ENCODE results near the gene HK3.

Gene HK3

GRCh38 chr5:176853151-176853778 lies 45.9 kb downstream of the HK3 start:
- Histone ChIP-seq H3K4me2 (ENCODE audit: low read depth, low read length) (no peak overlapping the region), H3K9me2 (replicated peaks; ENCODE audit: insufficient read depth, low read length) (no peaks in the 10 kb centered on the region), H2AFZ (ENCODE audit: low read length) (no peak overlapping the region), H3K36me3 (replicated peaks; ENCODE audit: insufficient read depth, low read length) (no peaks in the 10 kb centered on the region), H3K4me1 (ENCODE audit: low read length) (no peaks in the 10 kb centered on the region), H3K9me3 (replicated peaks; ENCODE audit: insufficient read depth, low read length) (no peaks in the 10 kb centered on the region), H3K4me3 (ENCODE audit: low read length) (no peak overlapping the region), H3F3A (ENCODE audit: insufficient read depth, low read length) (no peaks in the 10 kb centered on the region), H4K20me1 (ENCODE audit: insufficient read depth, low read length) (no peaks in the 10 kb centered on the region), H3K27me3 (replicated peaks; ENCODE audit: insufficient read depth, low read length) (peaks cover 100% of the 10 kb centered on the region), H3K79me2 (ENCODE audit: low read length) (no peaks in the 10 kb centered on the region), H3K27ac (ENCODE audit: low read length) (no peak overlapping the region), H3K9ac (ENCODE audit: low read length) (no peak overlapping the region)
- TF ChIP-seq EZH2phosphoT487 (IDR thresholded peaks at IDR 0.05; ENCODE audit: low read length) = no peak
- no peak for TF ChIP-seq EZH2 (optimal IDR thresholded peaks at IDR 0.05; ENCODE audit: low read depth, low read length)
- no peak for TF ChIP-seq CTCF (IDR thresholded peaks at IDR 0.05; ENCODE audit: low read length)
- DNase-seq = no peak

- Histone ChIP-seq H3K27me3 (replicated peaks; ENCODE audit: insufficient read depth, low read length) (peaks cover 100% of the 10 kb centered on the region), H2AFZ (ENCODE audit: low read length) (no peak overlapping the region), H3K4me3 (ENCODE audit: low read length) (no peak overlapping the region), H3K9me3 (replicated peaks; ENCODE audit: insufficient read depth, low read length) (no peaks in the 10 kb centered on the region), H3K9ac (ENCODE audit: low read length) (no peak overlapping the region), H3K9me2 (replicated peaks; ENCODE audit: insufficient read depth, low read length) (no peaks in the 10 kb centered on the region), H3K36me3 (replicated peaks; ENCODE audit: insufficient read depth, low read length) (no peaks in the 10 kb centered on the region), H3K4me2 (ENCODE audit: low read depth, low read length) (no peak overlapping the region), H3K79me2 (ENCODE audit: low read length) (no peaks in the 10 kb centered on the region), H4K20me1 (ENCODE audit: insufficient read depth, low read length) (no peaks in the 10 kb centered on the region), H3F3A (ENCODE audit: insufficient read depth, low read length) (no peaks in the 10 kb centered on the region), H3K4me1 (ENCODE audit: low read length) (no peaks in the 10 kb centered on the region), H3K27ac (ENCODE audit: low read length) (no peak overlapping the region)
- DNase-seq = no peak
- TF ChIP-seq EZH2phosphoT487 (IDR thresholded peaks at IDR 0.05; ENCODE audit: low read length) = no peak
- TF ChIP-seq CTCF (IDR thresholded peaks at IDR 0.05; ENCODE audit: low read length) = no peak
- TF ChIP-seq EZH2 (optimal IDR thresholded peaks at IDR 0.05; ENCODE audit: low read depth, low read length) = no peak
These were observed 47.1 kb downstream of the HK3 start for GRCh38 chr5:176851871-176852658.

- Histone ChIP-seq H3K4me2 (ENCODE audit: low read depth, low read length) (no peak overlapping the region), H3F3A (ENCODE audit: insufficient read depth, low read length) (no peaks in the 10 kb centered on the region), H3K27ac (ENCODE audit: low read length) (no peak overlapping the region), H3K36me3 (replicated peaks; ENCODE audit: insufficient read depth, low read length) (no peaks in the 10 kb centered on the region), H3K9me2 (replicated peaks; ENCODE audit: insufficient read depth, low read length) (no peaks in the 10 kb centered on the region), H3K9ac (ENCODE audit: low read length) (no peak overlapping the region), H3K27me3 (replicated peaks; ENCODE audit: insufficient read depth, low read length) (peaks cover 100% of the 10 kb centered on the region), H3K4me1 (ENCODE audit: low read length) (no peaks in the 10 kb centered on the region), H3K79me2 (ENCODE audit: low read length) (no peaks in the 10 kb centered on the region), H2AFZ (ENCODE audit: low read length) (no peak overlapping the region), H3K9me3 (replicated peaks; ENCODE audit: insufficient read depth, low read length) (no peaks in the 10 kb centered on the region), H4K20me1 (ENCODE audit: insufficient read depth, low read length) (no peaks in the 10 kb centered on the region), H3K4me3 (ENCODE audit: low read length) (no peak overlapping the region)
- no peak for TF ChIP-seq CTCF (IDR thresholded peaks at IDR 0.05; ENCODE audit: low read length)
- no peak for TF ChIP-seq EZH2 (optimal IDR thresholded peaks at IDR 0.05; ENCODE audit: low read depth, low read length)
- no peak for TF ChIP-seq EZH2phosphoT487 (IDR thresholded peaks at IDR 0.05; ENCODE audit: low read length)
- no peak for DNase-seq
These were observed 47.8 kb downstream of the HK3 start for GRCh38 chr5:176851380-176851779.

All from MM.1S (cell line).